SW 1271 (cell line): ENCODE results near the gene BCL2L11.

Experiments
- DNase-seq, 2 experiments: peaks; one replicate each; lab custom pipeline; 2025; lab: John Stamatoyannopoulos, UW

BCL2L11 gene

DNA sequence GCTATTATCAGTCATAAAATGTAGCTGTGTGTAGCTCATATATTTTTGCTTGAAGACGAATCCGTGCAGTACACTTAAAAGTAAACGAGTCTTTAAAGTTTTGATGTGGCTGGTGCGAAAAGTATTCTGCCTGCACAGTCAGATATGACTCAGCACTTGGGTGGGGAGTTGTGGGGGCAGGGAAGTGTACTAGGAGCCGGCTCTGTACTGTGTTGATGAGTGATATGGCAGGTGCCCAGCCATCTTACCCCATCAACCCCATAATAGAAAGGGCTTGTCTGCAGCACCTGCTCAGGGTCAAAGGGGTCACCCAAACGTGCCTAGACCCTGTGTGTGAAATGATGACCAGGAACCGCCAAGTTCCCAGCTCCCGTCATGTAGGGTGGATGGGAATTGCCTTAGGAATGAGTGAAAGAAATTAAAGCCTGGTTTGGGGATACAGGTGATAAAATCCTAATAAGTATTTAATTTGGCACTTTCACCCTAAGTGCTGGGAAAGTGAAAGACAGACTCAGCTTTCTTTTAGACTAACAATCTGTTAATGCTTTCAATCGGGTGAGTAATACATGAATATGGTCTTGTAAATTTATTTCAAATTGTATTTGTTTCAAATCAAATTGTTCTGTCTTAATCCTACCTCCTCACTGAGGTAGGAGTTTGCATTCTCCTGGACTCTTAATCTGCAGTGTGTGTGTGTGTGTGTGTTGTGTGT is 48.0 kb downstream of the BCL2L11 start:
- peak; percentile 10 to 47 for DNase-seq

- no peak for DNase-seq
Measured at GRCh38 chr2:111169268-111169667, 48.6 kb downstream of the BCL2L11 start.

DNA sequence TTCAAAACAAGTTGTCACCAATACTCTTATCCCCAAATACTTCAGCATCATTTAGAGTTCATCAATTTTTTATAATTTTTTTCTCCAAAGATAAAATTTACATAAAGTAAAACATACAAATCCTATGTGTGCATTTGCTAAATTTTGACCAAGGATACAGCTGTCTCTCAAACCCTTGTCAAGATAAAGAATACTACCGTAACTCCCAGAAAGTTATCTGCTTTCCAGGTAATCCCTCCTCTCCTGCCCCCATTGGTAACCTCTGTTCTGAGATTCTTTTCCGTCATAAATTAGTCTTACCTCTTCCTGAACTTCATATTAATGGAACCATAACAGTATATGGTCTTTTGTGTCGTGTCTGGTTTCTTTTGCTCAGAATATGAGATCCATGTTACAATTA is 49.2 kb downstream of the BCL2L11 start:
- no peak for DNase-seq

DNA sequence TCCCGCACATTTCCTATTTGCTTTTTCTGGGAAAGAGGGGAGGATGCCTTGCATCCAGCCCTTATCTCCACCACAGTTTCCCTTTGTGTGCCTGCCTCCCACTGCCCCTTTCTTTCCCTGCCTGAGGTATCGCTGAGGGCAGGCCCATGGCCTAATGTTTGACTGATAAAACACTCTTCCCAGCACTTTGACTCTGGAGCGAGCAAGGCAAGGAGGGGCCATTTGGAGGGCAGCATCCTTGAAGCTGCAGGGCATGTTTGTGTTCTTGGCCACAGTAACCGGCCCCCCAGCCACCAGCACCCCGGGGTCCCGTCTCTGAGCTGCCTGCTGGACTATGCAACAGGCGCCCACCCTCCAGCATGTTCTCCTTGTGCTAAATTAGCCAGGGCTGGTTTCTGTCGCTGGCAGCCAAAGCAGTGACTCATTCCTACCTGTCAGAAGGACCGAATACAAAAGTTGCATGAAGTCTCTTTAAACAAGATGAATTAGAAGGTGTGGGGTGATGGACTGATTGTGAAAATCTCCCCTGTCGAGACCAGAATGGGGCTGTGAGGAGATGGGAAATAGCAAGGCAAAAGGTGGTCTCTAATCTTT is 50.7 kb downstream of the BCL2L11 start:
- DNase-seq = no peak

GRCh38 chr2:111172666-111173065 is 52.0 kb downstream of the BCL2L11 start:
- DNase-seq = no peak

GRCh38 chr2:111173338-111173737 is 52.6 kb downstream of the BCL2L11 start:
- no peak for DNase-seq

DNA sequence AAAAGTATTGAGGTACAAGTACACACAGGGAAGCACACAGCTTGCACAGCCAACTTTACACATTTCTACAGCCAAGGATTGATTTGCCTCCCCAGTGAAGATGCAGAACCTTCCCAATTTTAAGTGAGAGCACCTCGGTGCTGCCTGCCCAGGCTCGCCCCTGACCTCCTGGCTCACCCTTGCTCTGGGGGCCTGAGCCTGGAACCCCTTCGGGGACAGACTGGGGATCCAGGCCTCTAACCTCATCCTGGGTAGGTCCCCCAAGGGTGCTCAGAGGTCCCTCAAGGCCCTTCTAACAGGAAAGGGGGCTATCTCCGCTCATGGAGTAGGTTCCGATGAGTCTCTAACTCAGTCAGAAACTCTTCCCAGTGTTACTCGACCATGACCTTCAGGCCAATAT is 53.1 kb downstream of the BCL2L11 start:
- DNase-seq = no peak

DNA sequence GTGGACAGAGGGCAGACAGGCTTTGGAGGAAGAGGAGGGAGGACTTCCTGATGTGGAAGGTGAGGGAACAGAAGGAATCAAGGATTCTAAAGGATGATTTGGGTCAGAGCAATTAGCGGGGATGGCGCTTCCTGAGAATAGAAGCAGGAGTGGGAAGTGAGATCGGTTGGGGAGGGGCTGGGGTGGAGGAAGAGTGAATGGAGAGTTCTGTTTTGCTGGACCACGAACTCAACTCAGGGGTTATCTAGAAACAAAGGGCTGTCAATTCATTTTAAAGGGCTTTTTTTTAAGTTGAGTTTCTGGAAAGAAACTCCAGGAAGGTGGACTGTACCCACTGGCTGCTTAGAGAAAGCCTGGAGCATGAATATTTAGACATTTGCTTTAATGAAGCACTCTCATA is 54.9 kb downstream of the BCL2L11 start:
- no peak for DNase-seq

- no peak for DNase-seq
Measured at GRCh38 chr2:111176388-111176787, 55.7 kb downstream of the BCL2L11 start.

DNA sequence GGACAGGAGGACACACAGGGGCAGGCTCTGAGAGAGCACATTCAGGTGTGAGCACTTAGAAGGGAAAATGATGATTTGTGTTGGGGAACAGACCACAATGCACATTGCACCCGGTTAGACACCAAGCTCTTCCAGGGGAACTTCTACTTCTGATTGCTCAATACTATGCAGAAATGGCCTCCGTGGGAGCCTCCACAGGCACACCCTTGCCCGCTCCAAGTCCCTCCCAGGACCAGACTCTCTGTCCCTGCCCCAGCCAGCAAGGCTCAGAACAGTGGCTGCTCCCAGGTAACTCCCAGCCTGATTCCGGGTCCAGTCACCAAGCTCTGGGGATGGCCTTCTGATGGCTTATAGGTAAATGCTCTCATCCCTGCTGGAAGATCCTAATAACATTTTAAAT is 56.2 kb downstream of the BCL2L11 start:
- DNase-seq = no peak

DNA sequence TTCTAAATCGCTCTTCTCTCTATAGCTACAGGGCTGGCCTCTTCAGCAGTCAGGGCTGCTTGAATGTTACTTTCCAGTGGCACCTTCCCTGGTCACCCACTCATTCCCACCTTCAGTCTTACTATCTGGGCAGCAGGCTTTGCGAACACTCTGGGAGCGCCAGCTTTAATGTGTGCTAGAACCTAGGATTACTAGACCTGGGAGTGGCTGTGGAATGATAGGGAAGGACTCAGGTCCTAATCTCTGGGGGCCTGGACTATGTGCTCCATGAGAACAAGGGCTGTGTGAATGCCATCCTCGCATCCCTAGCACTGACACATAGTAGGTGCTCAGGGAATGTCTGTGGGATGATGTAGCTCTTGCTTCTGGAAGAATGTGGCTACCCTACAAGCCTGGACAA is 57.6 kb downstream of the BCL2L11 start:
- DNase-seq = no peak

DNA sequence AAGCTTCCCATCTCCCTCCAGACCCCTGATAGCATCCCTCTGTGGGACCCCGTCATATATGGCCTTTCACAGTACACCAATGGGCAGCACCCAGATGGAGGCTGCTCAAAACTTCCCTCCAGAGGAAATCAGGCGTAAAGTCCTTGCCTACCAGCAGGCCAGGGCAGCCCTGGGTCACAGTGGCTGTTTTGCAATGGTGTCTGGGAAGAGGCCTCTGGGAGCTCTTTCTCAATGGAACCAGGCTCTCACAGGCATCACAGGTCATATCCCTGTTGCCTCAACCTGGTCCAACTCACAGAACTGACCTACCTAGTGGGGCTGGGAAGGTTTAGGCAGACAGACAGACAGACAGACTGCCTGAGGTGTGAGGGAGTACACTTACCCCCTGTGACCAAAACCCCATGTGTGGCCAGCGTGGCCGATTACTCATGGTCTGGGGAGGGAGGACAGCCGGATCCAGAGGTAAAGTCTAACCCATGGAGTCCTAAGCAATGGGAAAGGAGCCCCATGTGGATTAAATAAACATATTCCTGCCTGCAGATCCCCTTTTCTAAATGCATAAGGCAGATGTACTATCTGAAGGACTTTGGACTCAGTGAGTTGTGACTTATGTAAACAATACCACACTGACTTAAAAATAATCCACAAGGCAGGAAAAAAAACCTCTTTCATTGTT is 58.2 kb downstream of the BCL2L11 start:
- no peak for DNase-seq

- no peak for DNase-seq
Measured at GRCh38 chr2:111182121-111182520, 61.4 kb downstream of the BCL2L11 start.

GRCh38 chr2:111182740-111183139 is 62.0 kb downstream of the BCL2L11 start:
- DNase-seq = no peak

DNA sequence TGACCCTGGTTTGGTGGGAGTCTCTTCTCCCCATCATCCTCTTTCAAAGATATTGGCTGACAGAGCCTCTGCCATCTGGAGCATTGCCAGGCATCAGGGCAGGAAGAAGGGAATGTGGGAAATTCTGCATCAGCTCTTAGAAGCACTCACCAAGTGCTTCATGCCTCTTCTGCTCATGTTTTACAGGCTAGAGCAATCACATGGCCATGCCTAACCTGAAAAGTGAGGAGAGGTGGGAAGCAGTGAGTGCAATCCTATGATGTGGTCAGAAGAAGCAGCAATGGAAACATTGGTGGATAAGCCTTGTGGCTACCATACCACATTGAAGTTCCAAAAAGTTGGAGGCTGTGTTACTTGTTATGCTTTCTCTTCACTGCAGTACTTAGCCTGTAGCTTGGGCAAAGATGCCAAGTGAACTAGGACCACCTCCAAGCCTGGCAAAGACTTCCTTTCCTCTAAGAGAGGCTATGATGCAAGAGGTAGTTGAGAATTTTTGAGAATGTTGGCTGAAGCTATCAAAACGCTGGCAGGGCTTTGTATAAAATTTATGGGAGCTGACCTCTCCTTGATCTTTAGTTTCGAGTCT is 64.1 kb downstream of the BCL2L11 start:
- DNase-seq = no peak

- no peak for DNase-seq
Measured at GRCh38 chr2:111185361-111186022, 64.8 kb downstream of the BCL2L11 start.

DNA sequence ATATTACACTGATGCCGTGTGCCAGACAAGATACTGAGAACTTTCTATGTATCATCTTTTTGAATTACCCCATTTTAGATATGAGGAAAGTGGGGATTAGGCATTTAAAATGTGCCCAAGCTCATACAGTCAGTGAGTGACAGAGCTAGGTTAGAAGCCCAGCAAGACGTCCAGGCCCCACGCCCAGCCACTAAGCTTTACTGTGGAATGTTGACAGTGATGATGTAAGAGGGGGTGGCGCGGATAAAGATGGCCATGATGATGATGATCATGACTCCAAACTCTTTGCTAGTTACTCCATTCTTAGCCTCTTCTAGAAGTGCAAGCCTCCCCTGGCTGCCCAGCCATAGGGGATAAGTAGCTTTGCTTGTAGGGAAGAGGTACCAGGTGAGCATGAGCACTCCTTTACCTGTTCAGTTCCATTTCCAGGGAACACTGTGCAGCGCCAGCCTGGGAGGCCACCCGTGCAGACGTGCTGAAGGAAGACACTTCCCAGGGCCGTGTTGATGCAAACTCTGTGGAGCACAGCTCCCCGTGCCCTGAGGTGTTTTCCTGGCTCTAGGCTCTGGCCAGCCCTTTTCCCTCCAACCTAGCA is 65.5 kb downstream of the BCL2L11 start:
- DNase-seq = no peak

DNA sequence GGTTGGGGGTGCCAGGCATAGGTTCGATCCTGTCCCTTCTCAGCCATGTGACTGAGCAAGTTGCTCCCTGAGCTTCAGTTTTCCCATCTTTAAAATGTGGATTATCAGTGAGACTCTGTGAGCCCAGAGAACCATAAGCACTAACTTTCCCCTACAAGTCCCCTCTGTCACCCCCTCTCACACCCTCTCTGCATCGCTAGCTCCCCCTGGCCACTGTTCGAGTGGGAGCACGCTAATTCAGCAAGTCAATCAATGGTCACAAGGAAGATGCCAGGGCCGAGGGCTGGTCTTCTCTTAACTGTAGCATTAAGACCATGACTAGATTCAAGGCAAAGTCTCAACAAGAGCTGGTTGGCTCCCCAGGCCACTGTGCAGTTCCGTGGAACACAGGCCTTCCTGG is 66.2 kb downstream of the BCL2L11 start:
- no peak for DNase-seq

DNA sequence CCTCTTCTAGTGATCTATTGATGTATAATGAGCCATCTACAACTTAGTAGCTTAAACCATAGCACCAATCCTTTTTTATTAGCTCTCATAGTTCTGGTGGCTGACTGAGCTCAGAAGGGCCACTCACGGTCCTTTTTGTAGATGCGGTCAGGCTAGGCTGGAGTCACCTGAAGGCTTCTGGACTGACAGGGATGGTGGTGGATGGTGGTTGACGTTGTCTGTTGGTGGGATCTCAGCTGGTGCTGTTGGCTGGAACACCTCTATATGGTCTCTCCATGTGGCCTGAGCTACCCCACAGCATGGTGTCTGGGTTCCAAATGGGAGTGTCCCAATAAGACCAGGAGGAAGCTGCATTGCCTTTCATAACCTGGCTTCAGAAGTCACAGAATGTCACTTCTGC is 68.0 kb downstream of the BCL2L11 start:
- DNase-seq = no peak

DNA sequence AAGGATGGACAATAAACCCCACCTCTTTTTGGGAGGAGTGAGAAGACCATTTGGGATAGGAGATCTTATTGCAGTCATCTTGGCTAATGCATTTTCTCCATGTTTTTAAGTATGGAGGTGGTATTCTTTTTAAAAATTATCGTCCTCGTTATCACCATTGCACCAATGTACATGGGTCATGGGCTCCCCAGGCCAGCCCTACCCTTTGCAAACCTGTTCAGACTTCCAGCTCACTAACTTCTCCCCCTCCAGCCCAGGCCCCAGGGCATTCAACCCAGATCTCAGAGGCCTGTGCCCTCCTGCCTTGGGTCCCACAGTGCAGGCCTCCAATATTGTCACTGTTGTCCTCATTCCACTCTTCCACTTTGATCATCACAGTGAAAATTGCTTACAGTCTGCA is 68.4 kb downstream of the BCL2L11 start:
- DNase-seq = no peak

- DNase-seq = no peak
Measured at GRCh38 chr2:111190816-111191540, 70.3 kb downstream of the BCL2L11 start.
